GM10248 (cell line): ENCODE data around the gene CACNA1B.

Experiments
- CTCF ChIA-PET: fragments of 300-600 bp; sonication (Branson Sonifier 250); formaldehyde crosslinking; extraction: SDS; loops from one replicate; lab custom pipeline; 2021; ENCODE audit warnings: antibody characterized with exemption; lab: Yijun Ruan, JAX
- POLR2A ChIA-PET: fragments of 350-650 bp; sonication (Branson Sonifier 250); formaldehyde crosslinking; extraction: SDS; loops from one replicate; lab custom pipeline; 2020; ENCODE audit warnings: antibody characterized with exemption; lab: Yijun Ruan, JAX
- DNase-seq: peaks from one replicate; pipeline ENCODE4 v3.0.0; 2012; ENCODE audit errors: extremely low spot score
- CTCF ChIP-seq: IDR thresholded peaks from 2 replicates; pipeline ENCODE4 v1.5.1; 2012; ENCODE audit warnings: mild to moderate bottlenecking, low read depth; ENCODE audit errors: extremely low read depth, missing control alignments, control extremely low read depth

Gene CACNA1B

GRCh38 chr9:138052322-138052615 lies 174.7 kb downstream of the CACNA1B start:
- ChIA-PET POLR2A (no interaction called here), CTCF (no interaction called here)
- no peak for TF ChIP-seq CTCF
- DNase-seq: no peak

GRCh38 chr9:138052635-138053320 lies 175.2 kb downstream of the CACNA1B start:
- DNase-seq: no peak
- POLR2A ChIA-PET: no interaction called here
- TF ChIP-seq CTCF: no peak
- CTCF ChIA-PET: no interaction called here

GRCh38 chr9:138053321-138053868 lies 175.8 kb downstream of the CACNA1B start:
- TF ChIP-seq CTCF: no peak
- CTCF ChIA-PET: no interaction called here
- DNase-seq: no peak
- POLR2A ChIA-PET: no interaction called here

- no peak for TF ChIP-seq CTCF
These were observed 176.6 kb downstream of the CACNA1B start for GRCh38 chr9:138053996-138054752.

GRCh38 chr9:138057726-138058125 lies 180.1 kb downstream of the CACNA1B start:
- no peak for TF ChIP-seq CTCF
- no peak for DNase-seq
- CTCF ChIA-PET: no interaction called here
- POLR2A ChIA-PET: no interaction called here

More at GRCh38 chr9:138053996-138054752, 176.6 kb downstream of the CACNA1B start:
- DNase-seq: no peak
- ChIA-PET CTCF (interaction anchor here (0.7 to 0.9 kb wide), 2 partner anchors 8 to 381 kb away, joined by 3 read pairs; no protein-coding TSS in a partner anchor), POLR2A (no interaction called here)

GRCh38 chr9:138058181-138058580 lies 180.6 kb downstream of the CACNA1B start:
- DNase-seq: no peak
- ChIA-PET CTCF (no interaction called here), POLR2A (no interaction called here)
- no peak for TF ChIP-seq CTCF
